Lung (tissue), 12 donors: Measurements from ENCODE around the gene SNX9. TPM values are rescaled to one million over a fixed set of nuclear protein-coding genes. Genes with fewer than 3 reads are reported as not detected.
"Not testable (repeated sequence)": the region's sequence is repeated elsewhere in the genome, so short reads cannot be mapped to it uniquely, and the experiment has no call there.

Experiments
- ATAC-seq: fragments of 200-7000 bp; cut with Tn5 transposase; one replicate; pipeline ENCODE4 v1.9.1; 2020; ENCODE audit warnings: moderate number of reproducible peaks; ENCODE audit not compliant: insufficient read depth, low FRiP score
- DNase-seq, 3 donors: peaks; one replicate each; pipeline ENCODE4 v3.0.0-alpha.2; 2013 to 2017
- H3K27ac ChIP-seq, 2 donors: one replicate each; pipeline ENCODE4 v1.5.1; 2013; ENCODE audit warnings: mild to moderate bottlenecking in 2 of 2, moderate library complexity in 2 of 2, control low read depth in 1 of 2, inconsistent platforms in 1 of 2, low read depth in 1 of 2, low read length in 1 of 2
- H3K27me3 ChIP-seq, 3 donors: one replicate each; pipeline ENCODE4 v1.5.1; 2013; ENCODE audit warnings: low read length in 2 of 3; ENCODE audit not compliant: control insufficient read depth in 3 of 3, insufficient read depth in 3 of 3
- H3K36me3 ChIP-seq, 4 donors: one replicate each; pipeline ENCODE4 v1.5.1; 2013; ENCODE audit warnings: low read length in 4 of 4, mild to moderate bottlenecking in 1 of 4, moderate library complexity in 1 of 4; ENCODE audit not compliant: control insufficient read depth in 4 of 4, insufficient read depth in 4 of 4
- H3K4me1 ChIP-seq, 5 donors: one replicate each; pipeline ENCODE4 v1.5.1; 2013; ENCODE audit warnings: low read length in 5 of 5, mild to moderate bottlenecking in 2 of 5, moderate library complexity in 1 of 5; ENCODE audit not compliant: control insufficient read depth in 5 of 5, insufficient read depth in 5 of 5
- H3K4me3 ChIP-seq: one replicate; pipeline ENCODE4 v1.5.1; 2013; ENCODE audit warnings: mild to moderate bottlenecking, control low read depth, moderate library complexity
- H3K9ac ChIP-seq, 2 donors: one replicate each; pipeline ENCODE4 v1.5.1; 2013; ENCODE audit warnings: low read length in 2 of 2, control low read depth in 1 of 2; ENCODE audit not compliant: insufficient read depth in 1 of 2
- H3K9me3 ChIP-seq, 4 donors: one replicate each; pipeline ENCODE4 v1.5.1; 2013; ENCODE audit warnings: low read length in 3 of 4, mild to moderate bottlenecking in 1 of 4, moderate library complexity in 1 of 4; ENCODE audit not compliant: control insufficient read depth in 4 of 4, insufficient read depth in 3 of 4
- CTCF ChIP-seq: IDR thresholded peaks from 2 replicates; pipeline ENCODE4 v1.5.1; 2012; ENCODE audit warnings: mild to moderate bottlenecking; ENCODE audit errors: control extremely low read depth, extremely low read depth
- WGBS, 2 donors: extraction: QIAGEN DNeasy Blood & Tissue Kit; methylation state at CpG; one replicate each; pipeline ENCODE4 v1.1.7; 2013; 5-methylcytosine and 5-hydroxymethylcytosine counted together
- polyA plus RNA-seq, 2 donors: library from polyadenylated mRNA; stranded (reverse); fragments of 200-250 nt; gene quantifications; one replicate each; pipeline ENCODE4 v1.2.1, GENCODE V29; 2013
- total RNA-seq, 2 donors: library from RNA; depleted of rRNA in 1 of 2; stranded (reverse); fragments of >200 nt in 1 of 2; gene quantifications; one replicate each; pipeline ENCODE4 v1.2.1, GENCODE V29; 2014 to 2021
- donor health status: control.
- donor health status: control.
- donor health status: Bipolar disorder and iron deficiency.
- donor health status: healthy.
- donor health status: DM: yes; HTN: yes; CAD: no.

Gene SNX9
- total and polyA plus RNA-seq, 4 donors = 13.8 to 35.0 (median 23.8) TPM

DNA sequence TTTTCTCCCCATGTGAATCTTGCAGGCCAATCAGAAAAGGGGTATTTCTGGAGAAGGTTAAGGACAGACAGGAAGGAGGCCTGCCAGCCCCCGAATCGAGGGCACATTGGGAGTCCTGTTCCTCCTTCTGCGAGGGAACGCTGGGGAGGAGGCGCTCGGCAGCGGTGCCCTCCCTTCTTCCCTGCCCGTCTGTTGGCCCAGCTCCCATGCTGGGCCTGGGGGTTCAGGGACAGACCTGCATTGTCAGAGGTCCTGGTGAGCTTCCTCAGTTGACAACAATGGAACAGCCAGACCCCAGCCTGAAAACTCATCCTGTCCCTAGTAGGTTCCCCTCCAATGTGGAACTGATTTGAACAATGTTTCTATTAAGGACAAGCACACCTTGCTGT, 143.5 kb downstream of the SNX9 start:
- no peak for ATAC-seq
- no peak overlapping the region for H3K27ac ChIP-seq
- H3K36me3 ChIP-seq = no peaks in the 10 kb centered on the region
- no peaks in the 10 kb centered on the region for H3K9me3 ChIP-seq
- no peaks in the 10 kb centered on the region for H3K27me3 ChIP-seq
- no peak overlapping the region for H3K9ac ChIP-seq
- DNase-seq = no peak
- no peak overlapping the region for H3K4me3 ChIP-seq
- no peak for TF ChIP-seq CTCF
- peaks cover 0 to 4% (median 0%) of the 10 kb centered on the region in 5 donors for H3K4me1 ChIP-seq
- WGBS, 2 donors = 29 to 69% methylated on average over 8 of the region's 8 CpGs

GRCh38 chr6:157967020-157967419, 144.0 kb downstream of the SNX9 start:
- ATAC-seq (no peak), DNase-seq (peak; percentile 39 to 54 (median 47))
- Histone ChIP-seq H3K9me3 (no peaks in the 10 kb centered on the region), H3K27ac (no peak overlapping the region), H3K27me3 (no peaks in the 10 kb centered on the region), H3K4me3 (no peak overlapping the region), H3K9ac (no peak overlapping the region), H3K36me3 (no peaks in the 10 kb centered on the region), H3K4me1 (peaks cover 0 to 2% (median 0%) of the 10 kb centered on the region in 5 donors)
- WGBS, 2 donors = 60 to 75% methylated on average over 6 of the region's 6 CpGs
- TF ChIP-seq CTCF = no peak

DNA sequence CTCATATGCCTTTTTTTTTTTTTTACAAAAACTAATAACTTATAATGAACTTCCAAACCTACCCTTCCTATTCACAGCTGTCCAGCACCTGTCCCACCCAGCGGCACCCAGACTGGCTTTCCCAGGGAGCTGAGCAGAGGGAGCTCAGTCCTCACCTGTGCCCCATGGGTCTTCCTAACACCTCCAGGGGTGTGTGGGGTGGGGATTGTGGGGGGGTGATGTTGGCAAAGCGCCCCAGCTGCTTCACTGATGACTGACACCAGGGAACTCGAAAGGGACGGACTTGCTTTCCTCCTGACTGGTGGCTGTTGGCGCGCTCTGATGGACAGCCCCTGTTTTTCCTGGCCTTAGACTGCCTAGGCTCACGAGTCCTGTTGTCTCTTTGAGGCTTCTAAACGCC, 144.4 kb downstream of the SNX9 start:
- Histone ChIP-seq H3K27ac (no peak overlapping the region), H3K9ac (no peak overlapping the region), H3K36me3 (no peaks in the 10 kb centered on the region), H3K4me3 (no peak overlapping the region), H3K9me3 (no peaks in the 10 kb centered on the region), H3K27me3 (no peaks in the 10 kb centered on the region), H3K4me1 (no peaks in the 10 kb centered on the region)
- DNase-seq = no peak
- 88 to 92% methylated on average over 8 of the region's 8 CpGs for WGBS, 2 donors
- ATAC-seq = no peak
- no peak for TF ChIP-seq CTCF

DNA sequence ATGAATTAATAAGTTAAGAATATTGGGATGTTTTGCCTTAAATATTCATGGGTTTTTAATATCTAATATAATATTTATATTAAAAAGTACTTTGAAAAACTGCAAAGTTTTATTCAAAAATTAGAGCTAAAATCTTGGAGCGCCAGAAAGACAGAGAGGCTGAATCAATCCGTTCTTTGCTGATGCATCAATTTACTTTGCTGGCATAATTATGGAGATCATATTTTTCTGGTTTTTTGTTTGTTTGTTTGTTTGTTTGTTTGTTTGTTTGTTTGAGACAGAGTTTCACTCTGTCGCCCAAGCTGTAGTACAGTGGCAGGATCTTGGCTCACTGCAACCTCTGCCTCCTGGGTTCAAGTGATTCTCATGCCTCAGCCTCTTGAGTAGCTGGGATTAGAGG, 149.1 kb downstream of the SNX9 start:
- WGBS, 2 donors = 92 to 93% methylated on average over 3 of the region's 3 CpGs
- not testable (repeated sequence) for H3K27ac ChIP-seq, H3K36me3 ChIP-seq, H3K4me3 ChIP-seq, ATAC-seq, H3K4me1 ChIP-seq, H3K9me3 ChIP-seq, H3K27me3 ChIP-seq, DNase-seq, H3K9ac ChIP-seq
